GM23338 (cell line): ENCODE results near the gene ITFG1.

ENCODE experiments used
- CTCF ChIP-seq, 2 experiments: fragments of 200-600 bp in 1 of 2; sonication (generic) in 1 of 2; conservative IDR thresholded peaks; 2 replicates each; pipeline versions ENCODE4 v1.5.1 to v1.6.1; 2016 to 2017; ENCODE audit warnings: antibody characterized with exemption in 2 of 2, low read depth in 2 of 2, mild to moderate bottlenecking in 2 of 2, moderate library complexity in 1 of 2
- ETS1 ChIP-seq: IDR thresholded peaks from 2 replicates; pipeline ENCODE4 v1.6.1; 2016; ENCODE audit warnings: antibody characterized with exemption
- EZH2 ChIP-seq: fragments of 200-600 bp; sonication (generic); IDR thresholded peaks from one replicate; pipeline ENCODE4 v1.8.0; 2017; ENCODE audit warnings: antibody characterized with exemption, mild to moderate bottlenecking, low read depth; ENCODE audit not compliant: unreplicated experiment
- EZH2phosphoT487 ChIP-seq: fragments of 200-600 bp; sonication (generic); IDR thresholded peaks from one replicate; pipeline ENCODE4 v1.8.1; 2018; ENCODE audit warnings: antibody characterized with exemption; ENCODE audit not compliant: unreplicated experiment
- POLR2AphosphoS5 ChIP-seq: IDR thresholded peaks from 2 replicates; pipeline ENCODE4 v1.6.1; 2016; ENCODE audit warnings: antibody characterized with exemption, low read depth
- REST ChIP-seq: IDR thresholded peaks from one replicate; pipeline ENCODE4 v1.6.1; 2018; ENCODE audit warnings: antibody characterized with exemption; ENCODE audit not compliant: unreplicated experiment
- STAT1 ChIP-seq: IDR thresholded peaks from one replicate; pipeline ENCODE4 v1.6.1; 2016; ENCODE audit warnings: antibody characterized with exemption; ENCODE audit not compliant: unreplicated experiment

GRCh38 chr16:47317465-47318240 lies 143.2 kb downstream of the ITFG1 start:
- TF ChIP-seq EZH2 (no peak), POLR2AphosphoS5 (no peak), CTCF (conservative IDR thresholded peaks at IDR 0.05; ENCODE audit: low read depth in 2 of 2) (no peak), REST (no peak), ETS1 (no peak), EZH2phosphoT487 (no peak), STAT1 (no peak)
